GM21526 (cell line): ENCODE results near the gene ANXA11.

ENCODE experiments used
- ATAC-seq: cut with Tn5 transposase; IDR thresholded peaks from one replicate; pipeline ENCODE4 v1.9.1; 2021; ENCODE audit warnings: moderate library complexity; ENCODE audit not compliant: unreplicated experiment, low FRiP score

The ANXA11 gene

DNA sequence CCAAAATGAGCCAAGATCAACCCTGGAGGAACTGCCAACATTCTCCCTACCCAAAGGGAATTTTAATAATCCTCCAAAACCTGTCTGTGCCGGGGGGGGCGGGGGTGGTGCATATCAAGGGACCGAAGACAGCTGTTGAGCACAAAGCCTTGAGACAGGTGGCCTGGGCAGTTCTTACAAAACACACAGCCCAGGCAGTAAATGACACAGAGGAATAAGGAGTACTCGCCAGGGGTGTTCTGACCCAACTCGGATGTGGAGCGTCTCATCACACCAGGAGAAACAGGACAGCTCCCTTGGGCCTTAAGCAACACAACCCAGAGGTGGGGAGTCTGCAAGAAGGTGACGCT, 37.2 kb downstream of the ANXA11 start:
- ATAC-seq, result no peak

DNA sequence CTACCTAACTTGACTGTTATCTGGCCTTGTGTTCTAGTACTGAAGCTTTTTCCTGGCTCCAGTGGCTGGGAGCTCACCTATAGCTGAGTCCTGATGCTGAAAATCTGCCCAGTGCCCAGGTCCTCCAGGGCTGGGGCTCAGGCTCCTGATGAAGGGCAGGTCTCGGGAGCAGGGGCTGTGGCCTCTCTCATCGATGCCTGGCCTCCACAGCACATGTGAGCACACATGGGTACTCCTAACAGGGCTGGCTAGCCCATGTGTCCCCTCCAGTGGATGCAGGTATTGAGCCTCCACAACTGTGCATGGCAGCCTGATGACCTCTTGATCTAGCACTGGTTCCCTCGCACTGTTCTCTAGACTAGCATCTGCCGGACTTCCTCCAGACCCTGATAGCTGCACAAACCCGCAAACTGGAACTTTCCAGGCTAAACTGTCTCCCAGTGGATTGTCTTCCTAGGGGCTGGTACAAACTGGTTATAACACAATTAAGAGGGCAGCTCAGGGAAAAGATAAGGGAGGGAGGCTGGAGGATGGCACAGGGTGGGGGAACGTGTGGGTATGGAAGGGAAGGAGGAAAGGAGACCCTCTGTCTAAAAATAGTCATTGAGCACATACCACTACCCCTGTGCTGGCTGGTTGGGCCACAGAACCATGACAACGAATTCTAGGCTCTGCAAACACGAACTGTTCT, 37.7 kb downstream of the ANXA11 start:
- ATAC-seq, result no peak

DNA sequence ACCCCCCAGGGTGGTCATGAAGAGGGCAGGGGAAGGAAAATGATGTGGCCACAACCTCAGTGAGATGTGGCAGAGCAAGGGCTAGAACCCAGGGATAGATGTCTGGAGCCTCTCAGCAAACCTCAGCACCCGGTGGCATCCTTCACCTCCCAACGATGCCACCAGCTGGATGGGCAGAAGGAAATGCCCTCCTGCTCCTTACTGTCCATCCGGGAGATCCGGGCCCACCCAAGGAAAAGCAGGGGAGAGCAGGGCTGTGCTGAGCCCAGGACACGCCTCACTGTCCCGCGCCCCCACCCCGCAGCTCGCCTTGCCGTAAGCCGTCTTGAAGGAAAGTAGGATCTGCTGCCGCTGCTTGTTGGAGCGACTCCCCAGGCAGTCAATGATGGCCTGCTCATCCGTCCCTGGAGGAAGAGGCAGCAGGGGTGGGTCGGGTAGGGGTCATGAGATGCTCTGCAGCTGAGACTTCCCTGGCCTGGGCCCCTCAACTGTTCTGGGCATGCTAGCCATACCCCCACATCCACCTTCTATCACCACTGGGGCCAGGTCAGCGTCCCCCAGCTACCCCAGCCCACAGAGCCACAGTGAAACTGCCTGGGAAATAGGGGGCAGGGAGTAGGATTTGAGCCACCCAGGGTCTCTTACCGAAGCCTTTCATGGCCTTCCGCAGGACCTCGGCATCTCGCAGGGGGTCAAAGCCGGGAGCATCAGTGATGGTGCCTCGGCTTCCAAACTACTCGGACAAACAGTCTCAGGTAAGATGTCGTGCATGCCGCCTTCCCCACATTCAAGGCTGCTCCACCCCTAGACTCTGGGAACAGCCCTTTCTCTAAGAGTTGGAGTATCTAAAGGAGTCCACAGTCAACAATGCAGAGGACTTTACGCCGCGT, 38.5 kb downstream of the ANXA11 start:
- no peak for ATAC-seq

DNA sequence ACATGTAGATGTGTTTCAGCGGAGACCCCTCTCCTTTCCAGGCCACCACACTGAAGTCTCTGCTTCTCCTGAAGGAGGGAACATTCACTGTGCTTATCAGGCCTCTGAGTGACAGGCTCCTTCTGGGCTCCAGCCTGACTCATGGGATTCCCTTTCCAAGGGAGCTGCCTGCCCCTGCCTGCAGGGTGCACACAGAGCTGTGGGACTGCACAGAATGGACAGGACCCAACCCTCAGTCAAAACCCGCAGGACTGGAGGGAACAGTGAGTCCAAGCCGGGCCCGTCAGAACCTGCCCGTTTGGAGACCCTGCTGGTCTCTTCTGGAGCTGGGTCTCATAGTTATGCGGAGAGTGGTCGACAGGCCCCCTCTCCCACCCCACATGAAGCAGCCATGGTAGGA, 40.2 kb downstream of the ANXA11 start:
- ATAC-seq, result no peak

- ATAC-seq, result no peak
Observed at GRCh38 chr10:80164596-80164995, 40.7 kb downstream of the ANXA11 start.

DNA sequence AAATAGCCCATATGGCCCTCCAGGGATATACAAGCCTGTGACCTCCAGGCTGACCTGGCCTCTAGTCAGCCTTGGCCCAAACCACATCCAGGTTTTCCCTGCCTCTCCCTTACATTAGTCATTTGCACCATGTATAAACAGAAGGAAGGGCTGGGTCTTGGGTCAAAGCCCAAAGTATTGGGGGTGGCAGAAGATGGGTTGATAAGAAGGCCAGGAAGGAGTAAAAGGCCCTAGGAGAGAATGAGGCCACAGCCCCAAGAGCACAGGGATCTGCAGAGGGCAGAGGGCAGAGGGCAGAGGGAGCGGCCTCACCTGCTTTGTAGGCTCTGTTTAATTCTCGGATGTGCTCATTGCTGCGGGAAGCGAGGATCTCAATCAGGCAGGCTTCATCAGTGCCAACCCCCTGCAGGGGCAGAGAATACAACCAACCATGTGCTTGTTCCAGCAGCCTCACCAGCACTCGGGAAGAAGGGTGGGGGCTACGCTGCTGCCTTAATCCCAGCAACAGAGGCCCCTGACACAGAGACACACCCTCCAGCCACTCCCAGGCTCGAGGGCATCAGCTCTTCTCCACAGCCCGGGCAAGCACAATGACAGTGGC, 41.5 kb downstream of the ANXA11 start:
- no peak for ATAC-seq

DNA sequence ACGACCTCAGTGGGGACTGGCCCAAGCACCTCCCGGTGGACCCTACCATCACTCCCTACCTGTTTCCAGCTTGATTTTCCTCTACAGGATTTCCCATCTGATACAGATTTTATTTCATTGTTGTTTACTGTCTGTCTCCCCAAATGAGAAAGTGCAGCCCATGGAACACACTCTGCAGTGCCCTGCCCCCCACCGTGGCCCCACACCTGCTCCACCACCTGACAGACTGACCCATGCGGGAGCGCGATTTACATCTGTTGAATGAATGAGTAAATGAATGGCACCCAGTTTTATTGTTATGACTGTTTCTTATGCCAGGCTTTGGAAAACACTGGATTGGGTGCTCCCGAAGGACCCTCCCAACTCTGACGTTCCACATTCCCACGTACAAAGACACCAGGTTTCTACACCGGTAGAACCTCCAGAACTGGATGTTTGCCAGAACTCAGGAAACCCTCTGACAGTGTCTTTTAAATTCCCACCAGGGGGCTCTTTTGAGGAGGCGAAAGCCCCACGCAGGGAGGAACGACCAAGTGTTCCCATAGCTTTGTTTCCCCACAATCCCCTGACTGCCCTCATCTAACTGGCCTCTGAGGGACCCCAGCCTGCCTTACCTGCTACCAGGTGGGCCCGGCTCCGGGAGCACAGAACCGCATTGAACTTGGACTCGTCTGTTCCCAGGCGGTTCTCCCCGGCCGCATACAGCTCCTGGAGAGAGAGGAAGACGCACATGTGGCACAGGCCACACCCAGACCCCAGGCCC, 43.8 kb downstream of the ANXA11 start:
- ATAC-seq, result no peak

GRCh38 chr10:80160361-80161320, 44.7 kb downstream of the ANXA11 start:
- no peak for ATAC-seq

DNA sequence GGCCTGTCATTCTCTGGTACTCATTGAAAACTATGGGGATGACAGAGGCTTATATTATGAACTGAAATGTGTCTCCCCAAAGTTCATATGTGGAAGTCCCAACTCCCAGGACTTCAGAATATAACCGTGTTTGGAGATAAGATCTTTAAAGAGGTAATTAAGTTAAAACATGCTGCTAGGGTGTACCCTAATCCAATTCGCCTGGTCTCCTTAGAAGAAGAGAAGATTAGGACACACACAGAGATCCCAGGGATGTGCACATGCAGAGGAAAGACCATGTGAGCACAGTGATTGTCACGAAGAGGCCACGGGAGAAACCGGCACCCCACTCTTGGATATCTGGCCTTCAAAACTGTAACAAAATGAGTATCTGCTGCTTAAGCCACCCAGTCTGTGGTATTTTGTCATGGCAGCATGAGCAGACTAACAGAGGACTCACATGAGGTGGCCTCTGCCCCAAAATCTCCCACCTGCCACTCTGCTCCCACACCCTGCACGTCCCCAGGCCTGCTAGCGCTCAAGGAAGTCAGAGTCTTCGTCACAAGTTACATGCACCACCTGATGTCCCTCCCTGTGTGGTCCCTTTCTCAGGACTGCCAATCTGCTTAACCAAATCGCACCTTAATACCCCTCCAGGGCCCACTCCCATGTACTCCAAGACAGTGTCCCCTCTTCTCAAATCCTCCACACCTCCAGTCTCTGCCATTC, 46.0 kb downstream of the ANXA11 start:
- no peak for ATAC-seq

GRCh38 chr10:80158598-80159127, 46.7 kb downstream of the ANXA11 start:
- ATAC-seq, result no peak

GRCh38 chr10:80158126-80158525, 47.2 kb downstream of the ANXA11 start:
- no peak for ATAC-seq

GRCh38 chr10:80157561-80157960, 47.8 kb downstream of the ANXA11 start:
- no peak for ATAC-seq

DNA sequence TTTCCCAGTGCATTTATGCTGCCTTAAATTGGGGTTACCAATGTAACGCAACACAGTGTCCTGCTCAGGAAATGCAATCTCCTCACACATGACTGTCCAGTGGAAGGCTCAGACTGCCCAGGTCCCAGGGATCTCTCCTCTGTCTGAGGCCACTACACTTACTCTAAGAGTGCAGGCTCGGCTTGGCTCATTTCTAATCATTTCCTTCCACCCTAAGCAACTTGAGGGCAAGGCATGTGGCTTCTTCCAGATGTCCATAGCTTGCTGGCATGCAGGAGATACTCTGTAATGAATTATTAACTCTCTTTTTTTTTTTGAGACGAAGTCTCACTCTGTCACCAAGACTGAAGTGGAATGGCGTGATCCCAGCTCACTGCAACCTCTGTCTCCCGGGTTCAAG, 49.1 kb downstream of the ANXA11 start:
- no peak for ATAC-seq

- ATAC-seq, result no peak
Observed at GRCh38 chr10:80155696-80156215, 49.6 kb downstream of the ANXA11 start.

DNA sequence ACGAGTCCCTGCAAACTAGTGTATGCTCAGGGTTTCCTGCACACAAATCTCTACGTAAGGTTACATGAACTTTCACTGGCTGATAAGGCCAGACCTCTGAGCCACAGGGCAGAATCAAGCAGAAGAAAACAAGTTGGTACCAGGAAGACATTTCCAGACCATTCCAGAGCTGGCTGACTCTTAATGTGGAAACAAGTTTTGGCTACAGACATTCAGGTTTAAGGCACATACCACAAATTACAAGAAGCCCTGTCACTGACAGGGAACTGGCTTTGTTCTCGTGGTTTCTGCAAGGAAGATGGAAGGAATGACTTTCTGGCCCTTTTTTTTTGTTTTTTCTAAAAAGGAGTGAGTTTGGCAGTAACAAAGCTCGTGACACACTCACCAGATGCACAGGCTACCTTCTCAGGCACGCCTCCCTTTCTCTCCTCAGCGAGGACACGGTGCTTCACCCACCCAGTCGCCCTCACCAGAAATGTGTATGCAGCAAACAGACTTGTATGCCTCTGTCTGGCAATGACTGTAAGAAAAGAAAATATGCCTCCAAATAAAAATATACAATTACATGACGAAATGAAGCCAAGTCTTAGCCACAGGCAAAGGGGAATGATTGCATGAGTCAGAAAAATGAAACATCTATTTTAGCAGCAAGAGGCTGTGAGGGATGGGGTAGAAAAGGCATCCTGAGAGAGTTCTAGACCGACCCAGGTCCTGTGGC, 50.2 kb downstream of the ANXA11 start:
- ATAC-seq, result no peak

DNA sequence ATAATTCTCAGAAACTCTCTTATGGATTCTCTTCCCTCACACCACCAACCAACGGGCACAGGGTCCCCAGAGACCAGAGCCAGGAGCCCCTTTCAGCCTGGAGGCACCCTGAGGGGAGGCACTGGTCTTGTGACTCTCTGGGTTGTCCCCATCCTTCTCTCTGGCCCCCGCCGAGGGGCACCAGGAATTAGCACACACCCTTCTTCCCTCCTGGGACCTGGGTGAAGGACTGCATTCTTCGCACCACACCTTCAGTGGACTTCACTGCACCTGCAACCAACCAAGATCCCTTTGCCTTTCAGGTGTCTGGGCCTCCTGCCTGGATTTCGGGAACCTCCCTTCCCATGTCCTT, 50.7 kb downstream of the ANXA11 start:
- no peak for ATAC-seq

- no peak for ATAC-seq
Observed at GRCh38 chr10:80153460-80153859, 51.9 kb downstream of the ANXA11 start.

- ATAC-seq, result no peak
Observed at GRCh38 chr10:80152820-80153219, 52.5 kb downstream of the ANXA11 start.
